ENCODE results near the gene SMARCA2. TPM values are rescaled to one million over a fixed set of nuclear protein-coding genes. Genes with fewer than 3 reads are reported as not detected.

SMARCA2 gene
- total RNA-seq, 1 donor from 2014 or later, result 96.2 TPM

DNA sequence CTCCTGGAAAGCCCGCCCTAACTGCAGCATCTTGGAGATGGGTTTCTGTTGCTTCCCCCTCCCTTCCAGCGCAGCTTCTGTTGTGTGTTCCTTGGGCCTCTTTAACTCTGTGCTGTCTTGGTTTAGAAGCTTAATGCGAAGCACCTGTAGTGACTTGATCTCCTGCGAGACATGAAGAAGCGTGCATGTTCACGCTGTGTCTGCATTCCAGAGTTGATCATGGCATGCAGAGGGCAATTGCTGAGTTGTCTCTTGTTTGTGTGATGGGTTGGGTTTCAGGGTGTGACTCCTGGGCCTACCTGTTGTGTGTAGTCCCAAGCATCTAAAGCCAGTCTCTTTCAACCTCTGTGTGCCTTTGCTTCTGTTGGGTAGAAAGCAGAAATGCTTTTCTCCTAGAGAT lies 155.6 kb downstream of the SMARCA2 start:
- Mint-ChIP-seq H3K9me3 (no peaks in the 10 kb centered on the region), H3K27ac (peak overlapping the region; percentile 49), H3K4me3 (no peak overlapping the region), H3K27me3 (ENCODE audit: low read depth) (no peaks in the 10 kb centered on the region), H3K36me3 (peaks cover 27% of the 10 kb centered on the region), H3K4me1 (peaks cover 28% of the 10 kb centered on the region)
- DNase-seq (ENCODE audit: low spot score in 2 of 2, unreplicated experiment in 2 of 2), result no peak
- TF ChIP-seq, protein P1, sequence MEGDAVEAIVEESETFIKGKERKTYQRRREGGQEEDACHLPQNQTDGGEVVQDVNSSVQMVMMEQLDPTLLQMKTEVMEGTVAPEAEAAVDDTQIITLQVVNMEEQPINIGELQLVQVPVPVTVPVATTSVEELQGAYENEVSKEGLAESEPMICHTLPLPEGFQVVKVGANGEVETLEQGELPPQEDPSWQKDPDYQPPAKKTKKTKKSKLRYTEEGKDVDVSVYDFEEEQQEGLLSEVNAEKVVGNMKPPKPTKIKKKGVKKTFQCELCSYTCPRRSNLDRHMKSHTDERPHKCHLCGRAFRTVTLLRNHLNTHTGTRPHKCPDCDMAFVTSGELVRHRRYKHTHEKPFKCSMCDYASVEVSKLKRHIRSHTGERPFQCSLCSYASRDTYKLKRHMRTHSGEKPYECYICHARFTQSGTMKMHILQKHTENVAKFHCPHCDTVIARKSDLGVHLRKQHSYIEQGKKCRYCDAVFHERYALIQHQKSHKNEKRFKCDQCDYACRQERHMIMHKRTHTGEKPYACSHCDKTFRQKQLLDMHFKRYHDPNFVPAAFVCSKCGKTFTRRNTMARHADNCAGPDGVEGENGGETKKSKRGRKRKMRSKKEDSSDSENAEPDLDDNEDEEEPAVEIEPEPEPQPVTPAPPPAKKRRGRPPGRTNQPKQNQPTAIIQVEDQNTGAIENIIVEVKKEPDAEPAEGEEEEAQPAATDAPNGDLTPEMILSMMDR (IDR thresholded peaks at IDR 0.05; ENCODE audit: unreplicated experiment), result no peak

GRCh38 chr9:2173170-2173569 lies 158.0 kb downstream of the SMARCA2 start:
- DNase-seq (ENCODE audit: low spot score in 2 of 2, unreplicated experiment in 2 of 2), result no peak
- H3K4me3 Mint-ChIP-seq, result no peak overlapping the region
- no peak overlapping the region for H3K27ac Mint-ChIP-seq
- no peaks in the 10 kb centered on the region for H3K27me3 Mint-ChIP-seq (ENCODE audit: low read depth)
- H3K36me3 Mint-ChIP-seq, result peaks cover 23% of the 10 kb centered on the region
- peaks cover 29% of the 10 kb centered on the region for H3K4me1 Mint-ChIP-seq
- H3K9me3 Mint-ChIP-seq, result no peaks in the 10 kb centered on the region
- TF ChIP-seq, protein P1 (IDR thresholded peaks at IDR 0.05; ENCODE audit: unreplicated experiment), result no peak

GRCh38 chr9:2173861-2174260 lies 158.7 kb downstream of the SMARCA2 start:
- H3K36me3 Mint-ChIP-seq, result peaks cover 22% of the 10 kb centered on the region
- H3K27ac Mint-ChIP-seq, result peak overlapping the region; percentile 72
- no peak overlapping the region for H3K4me3 Mint-ChIP-seq
- DNase-seq (ENCODE audit: low spot score in 2 of 2, unreplicated experiment in 2 of 2), result no peak
- peaks cover 36% of the 10 kb centered on the region for H3K4me1 Mint-ChIP-seq
- TF ChIP-seq, protein P1 (IDR thresholded peaks at IDR 0.05; ENCODE audit: unreplicated experiment), result no peak
- H3K9me3 Mint-ChIP-seq, result no peaks in the 10 kb centered on the region
- no peaks in the 10 kb centered on the region for H3K27me3 Mint-ChIP-seq (ENCODE audit: low read depth)

GRCh38 chr9:2174306-2174705 lies 159.2 kb downstream of the SMARCA2 start:
- H3K27ac Mint-ChIP-seq, result peak overlapping the region; percentile 72
- H3K36me3 Mint-ChIP-seq, result peaks cover 17% of the 10 kb centered on the region
- no peaks in the 10 kb centered on the region for H3K9me3 Mint-ChIP-seq
- TF ChIP-seq, protein P1 (IDR thresholded peaks at IDR 0.05; ENCODE audit: unreplicated experiment), result no peak
- H3K4me1 Mint-ChIP-seq, result peaks cover 39% of the 10 kb centered on the region
- no peak for DNase-seq (ENCODE audit: low spot score in 2 of 2, unreplicated experiment in 2 of 2)
- H3K27me3 Mint-ChIP-seq (ENCODE audit: low read depth), result no peaks in the 10 kb centered on the region
- H3K4me3 Mint-ChIP-seq, result no peak overlapping the region

GRCh38 chr9:2174911-2175310 lies 159.8 kb downstream of the SMARCA2 start:
- no peak for DNase-seq (ENCODE audit: low spot score in 2 of 2, unreplicated experiment in 2 of 2)
- Mint-ChIP-seq H3K4me3 (no peak overlapping the region), H3K27ac (peak overlapping the region; percentile 21), H3K9me3 (no peaks in the 10 kb centered on the region), H3K4me1 (peaks cover 45% of the 10 kb centered on the region), H3K27me3 (ENCODE audit: low read depth) (no peaks in the 10 kb centered on the region), H3K36me3 (peaks cover 16% of the 10 kb centered on the region)
- TF ChIP-seq, protein P1 (IDR thresholded peaks at IDR 0.05; ENCODE audit: unreplicated experiment), result no peak

DNA sequence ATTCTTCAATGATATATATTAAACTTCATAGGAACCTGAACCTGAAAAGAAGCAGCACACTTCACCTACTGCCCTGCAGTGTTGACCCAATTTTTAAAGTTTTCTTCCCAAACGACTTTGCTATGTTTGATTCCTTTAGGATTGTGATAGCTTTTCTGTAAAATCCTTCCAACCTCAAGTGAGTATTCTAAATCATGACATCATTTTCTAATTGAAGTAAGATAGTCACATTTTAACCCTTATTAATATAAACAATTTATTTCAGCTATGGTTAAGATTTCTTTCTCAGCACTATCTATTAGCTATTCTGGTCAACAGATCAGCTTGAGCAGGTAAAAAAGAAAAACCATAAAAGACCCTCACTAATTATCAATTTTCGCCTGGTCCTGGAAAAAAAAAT lies 162.0 kb downstream of the SMARCA2 start:
- Mint-ChIP-seq H3K27ac (peak overlapping the region; percentile 21), H3K27me3 (ENCODE audit: low read depth) (no peaks in the 10 kb centered on the region), H3K9me3 (no peaks in the 10 kb centered on the region), H3K4me3 (no peak overlapping the region), H3K4me1 (peaks cover 51% of the 10 kb centered on the region), H3K36me3 (peaks cover 8% of the 10 kb centered on the region)
- TF ChIP-seq, protein P1 (IDR thresholded peaks at IDR 0.05; ENCODE audit: unreplicated experiment), result no peak
- DNase-seq (ENCODE audit: low spot score in 2 of 2, unreplicated experiment in 2 of 2), result no peak
